Measurements from ENCODE around the gene ZNF853. TPM values are rescaled to one million over a fixed set of nuclear protein-coding genes. Genes with fewer than 3 reads are reported as not detected.

The ZNF853 gene
- total RNA-seq, 6 experiments from 2014 or later = 0.20 to 0.98 (median 0.37) TPM

DNA sequence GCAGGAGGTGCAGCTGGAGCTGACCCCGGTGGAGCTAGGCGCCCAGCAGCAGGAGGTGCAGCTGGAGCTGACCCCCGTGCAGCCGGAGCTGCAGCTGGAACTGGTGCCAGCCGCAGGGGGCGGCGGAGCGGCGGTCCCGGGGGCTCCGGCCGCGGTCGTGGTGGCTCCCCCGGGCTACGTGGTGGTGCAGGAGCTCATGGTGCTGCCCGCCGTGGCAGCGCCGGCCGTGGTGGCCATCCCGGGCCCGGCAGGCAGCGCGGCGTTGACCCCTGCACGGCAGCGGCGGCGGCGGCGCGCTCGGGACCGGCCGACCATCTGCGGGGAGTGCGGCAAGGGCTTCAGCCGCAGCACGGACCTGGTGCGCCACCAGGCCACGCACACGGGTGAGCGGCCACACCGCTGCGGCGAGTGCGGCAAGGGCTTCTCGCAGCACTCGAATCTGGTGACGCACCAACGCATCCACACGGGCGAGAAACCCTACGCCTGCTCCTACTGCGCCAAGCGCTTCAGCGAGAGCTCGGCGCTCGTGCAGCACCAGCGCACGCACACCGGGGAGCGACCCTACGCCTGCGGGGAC, 6.8 kb downstream of the ZNF853 start:
- H3K4me1 ChIP-seq = no peaks in the 10 kb centered on the region
- intact Hi-C loops (cut with DNase I) = no loop called here
- H3K27ac ChIP-seq = no peak overlapping the region
- TF ChIP-seq CTCF (IDR thresholded peaks at IDR 0.05) = no peak
- TF ChIP-seq POLR2A (IDR thresholded peaks at IDR 0.05) = no peak
- H3K4me3 ChIP-seq = no peak overlapping the region
- no peaks in the 10 kb centered on the region for H3K27me3 ChIP-seq
- DNase-seq = no peak
- no peaks in the 10 kb centered on the region for H3K36me3 ChIP-seq
- WGBS (ENCODE audit: insufficient coverage, low coverage, low lambda C conversion rate, missing lambda C conversion rate) = no CpG with 5 or more reads among the region's 67 CpGs
- no peak for ATAC-seq
- no peaks in the 10 kb centered on the region for H3K9me3 ChIP-seq

DNA sequence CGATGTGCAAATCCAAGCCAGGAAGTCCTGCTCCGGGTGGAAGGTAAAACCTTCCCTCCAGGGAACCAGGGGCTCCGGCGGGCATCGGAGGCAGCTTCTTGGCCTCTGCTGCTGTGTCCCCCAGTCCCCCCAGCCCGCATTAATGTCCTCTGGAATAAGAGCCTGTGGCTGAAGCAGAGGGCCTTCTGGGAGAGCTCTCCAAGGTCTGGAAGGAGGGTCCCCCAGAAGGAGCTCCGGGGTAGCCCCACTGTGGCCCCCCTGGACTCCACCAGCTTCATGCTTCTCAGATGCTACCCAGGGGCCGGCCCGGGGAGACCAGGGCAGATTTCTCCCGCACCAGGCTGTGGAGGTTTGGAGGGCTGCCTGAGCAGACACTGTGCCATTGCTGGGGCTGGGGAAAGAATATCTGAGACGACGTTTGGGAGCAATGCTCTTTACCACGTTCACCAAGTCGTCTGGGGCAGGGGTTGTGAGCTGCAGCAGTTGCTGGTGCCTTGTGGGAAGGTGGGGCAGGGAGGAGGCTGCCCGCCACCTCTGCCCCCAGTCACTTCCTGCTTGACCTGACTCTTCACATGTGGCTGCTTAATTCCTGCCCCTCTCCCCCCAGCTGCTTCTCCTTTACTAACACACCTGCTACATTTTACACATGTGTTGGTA, 8.3 kb downstream of the ZNF853 start:
- no peaks in the 10 kb centered on the region for H3K9me3 ChIP-seq
- H3K36me3 ChIP-seq = no peaks in the 10 kb centered on the region
- TF ChIP-seq CTCF (IDR thresholded peaks at IDR 0.05) = no peak
- TF ChIP-seq POLR2A (IDR thresholded peaks at IDR 0.05) = no peak
- 63% methylated on average over 1 of the region's 15 CpGs for WGBS (ENCODE audit: insufficient coverage, low coverage, low lambda C conversion rate, missing lambda C conversion rate)
- H3K4me1 ChIP-seq = no peaks in the 10 kb centered on the region
- no peaks in the 10 kb centered on the region for H3K27me3 ChIP-seq
- no peak overlapping the region for H3K27ac ChIP-seq
- H3K4me3 ChIP-seq = no peak overlapping the region
- intact Hi-C loops (cut with DNase I) = no loop called here
- ATAC-seq = peak in 3 of 4 donors; percentile 26 to 34 (median 28)
- no peak for DNase-seq

- DNase-seq = no peak
- Histone ChIP-seq H3K27me3 (no peaks in the 10 kb centered on the region), H3K9me3 (no peaks in the 10 kb centered on the region), H3K4me3 (no peak overlapping the region), H3K4me1 (no peaks in the 10 kb centered on the region), H3K36me3 (no peaks in the 10 kb centered on the region), H3K27ac (no peak overlapping the region)
- no peak for ATAC-seq
- intact Hi-C loops (cut with DNase I) = no loop called here
- WGBS (ENCODE audit: insufficient coverage, low coverage, low lambda C conversion rate, missing lambda C conversion rate) = 57% methylated on average over 3 of the region's 3 CpGs
- TF ChIP-seq POLR2A (IDR thresholded peaks at IDR 0.05) = no peak
- no peak for TF ChIP-seq CTCF (IDR thresholded peaks at IDR 0.05)
Observed at GRCh38 chr7:6624246-6624611, 8.8 kb downstream of the ZNF853 start.

DNA sequence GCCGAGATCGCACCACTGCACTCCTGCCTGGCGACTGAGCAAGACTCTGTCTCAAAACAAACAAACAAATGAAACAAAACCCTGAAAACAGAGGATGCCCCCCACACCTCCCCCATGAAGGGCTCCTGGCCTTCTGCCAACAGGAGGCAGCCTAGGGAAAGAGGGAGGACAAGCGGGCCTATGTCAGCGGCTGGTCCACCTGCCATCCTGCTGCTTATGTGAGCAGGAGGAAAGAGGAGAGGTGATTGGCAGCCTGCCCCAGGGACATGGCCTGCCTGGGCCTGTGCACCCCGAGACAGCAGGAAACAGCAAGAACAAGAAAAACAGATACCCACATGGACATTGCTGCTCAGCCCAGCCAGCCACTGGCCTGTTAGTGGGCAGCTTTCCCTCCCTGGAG, 12.6 kb downstream of the ZNF853 start:
- H3K27ac ChIP-seq = no peak overlapping the region
- no peaks in the 10 kb centered on the region for H3K9me3 ChIP-seq
- no peak for TF ChIP-seq POLR2A (IDR thresholded peaks at IDR 0.05)
- TF ChIP-seq CTCF (IDR thresholded peaks at IDR 0.05) = no peak
- no peaks in the 10 kb centered on the region for H3K27me3 ChIP-seq
- ATAC-seq = no peak
- H3K4me3 ChIP-seq = no peak overlapping the region
- intact Hi-C loops (cut with DNase I) = no loop called here
- no peak for DNase-seq
- H3K4me1 ChIP-seq = no peaks in the 10 kb centered on the region
- WGBS (ENCODE audit: insufficient coverage, low coverage, low lambda C conversion rate, missing lambda C conversion rate) = 96% methylated on average over 3 of the region's 6 CpGs
- H3K36me3 ChIP-seq = no peaks in the 10 kb centered on the region

Data from right lobe of liver (tissue), 6 donors.